Stimulated activated CD4-positive, alpha-beta T cell treated with anti-CD3 and anti-CD28 coated beads, Interleukin-1b, Interleukin-23, amount 100 ng/mL, for 1 hour (primary cell): ENCODE data around the gene TFB2M.
"Not testable (repeated sequence)": the region's sequence is repeated elsewhere in the genome, so short reads cannot be mapped to it uniquely, and the experiment has no call there.

Source experiments
- DNase-seq, 2 donors: peaks; one replicate each; pipeline ENCODE4 v3.0.0-alpha.2; 2020; ENCODE audit warnings: low read depth in 2 of 2

Gene TFB2M

GRCh38 chr1:246566128-246566812 is at the start of gene TFB2M, which contains the start of gene CNST:
TSS of gene TFB2M (minus strand) at chr1:246566261. CDS start at chr1:246566138, 123 bp downstream.
TSS of gene CNST (plus strand) at chr1:246566456. CDS start at chr1:246591563, 25,107 bp downstream.
- peak; percentile 64 to 70 for DNase-seq

GRCh38 chr1:246613096-246613758 is 47.2 kb upstream of the TFB2M start:
- DNase-seq = no peak

GRCh38 chr1:246609632-246610031 is 43.6 kb upstream of the TFB2M start:
- no peak for DNase-seq

- DNase-seq = no peak
Observed at GRCh38 chr1:246608616-246609376, 42.7 kb upstream of the TFB2M start.

GRCh38 chr1:246607462-246607861 is 41.4 kb upstream of the TFB2M start:
- no peak for DNase-seq

GRCh38 chr1:246605231-246605630 is 39.2 kb upstream of the TFB2M start:
- DNase-seq = not testable (repeated sequence)

- no peak for DNase-seq
Observed at GRCh38 chr1:246602194-246602593, 36.1 kb upstream of the TFB2M start.

- DNase-seq = no peak
Observed at GRCh38 chr1:246600579-246600978, 34.5 kb upstream of the TFB2M start.

GRCh38 chr1:246599315-246599714 is 33.3 kb upstream of the TFB2M start:
- DNase-seq = no peak

- no peak for DNase-seq
Observed at GRCh38 chr1:246597971-246598370, 31.9 kb upstream of the TFB2M start.

- DNase-seq = no peak
Observed at GRCh38 chr1:246597340-246597739, 31.3 kb upstream of the TFB2M start.

- DNase-seq = no peak
Observed at GRCh38 chr1:246595146-246595545, 29.1 kb upstream of the TFB2M start.

- DNase-seq = no peak
Observed at GRCh38 chr1:246592695-246593094, 26.6 kb upstream of the TFB2M start.

GRCh38 chr1:246591958-246592357 is 25.9 kb upstream of the TFB2M start:
- DNase-seq = no peak

- DNase-seq = no peak
Observed at GRCh38 chr1:246591504-246591903, 25.4 kb upstream of the TFB2M start.

- no peak for DNase-seq
Observed at GRCh38 chr1:246591047-246591446, 25.0 kb upstream of the TFB2M start.

- DNase-seq = not testable (repeated sequence)
Observed at GRCh38 chr1:246589919-246590318, 23.9 kb upstream of the TFB2M start.

GRCh38 chr1:246588159-246588721 is 22.2 kb upstream of the TFB2M start:
- DNase-seq = no peak

- DNase-seq = no peak
Observed at GRCh38 chr1:246587606-246588005, 21.5 kb upstream of the TFB2M start.

GRCh38 chr1:246587032-246587431 is 21.0 kb upstream of the TFB2M start:
- no peak for DNase-seq

GRCh38 chr1:246583448-246584185 is 17.6 kb upstream of the TFB2M start:
- no peak for DNase-seq

GRCh38 chr1:246583056-246583440 is 17.0 kb upstream of the TFB2M start:
- DNase-seq = no peak
